Central memory CD4-positive, alpha-beta T cell (primary cell): Measurements from ENCODE around the gene ITGAD.

ENCODE experiments used
- DNase-seq: peaks from one replicate; pipeline ENCODE4 v3.0.0; 2022
- total RNA-seq, 3 experiments: gene quantifications; one replicate each; lab custom pipeline; 2026; lab: John Stamatoyannopoulos, UW

Gene ITGAD
- total RNA-seq = 0 to 0.07 (median 0) reads per million in 3 experiments

- DNase-seq = no peak
These were observed at the start of gene ITGAD for GRCh38 chr16:31393056-31393455. Gene ITGAD, plus strand, starts transcription at chr16:31393335. Its CDS starts 26 bp downstream, at chr16:31393361.

- no peak for DNase-seq
These were observed 48.4 kb upstream of the ITGAD start for GRCh38 chr16:31344712-31345111.

GRCh38 chr16:31347445-31347844 lies 45.7 kb upstream of the ITGAD start:
- DNase-seq = no peak

GRCh38 chr16:31348579-31348978 lies 44.6 kb upstream of the ITGAD start:
- no peak for DNase-seq

DNA sequence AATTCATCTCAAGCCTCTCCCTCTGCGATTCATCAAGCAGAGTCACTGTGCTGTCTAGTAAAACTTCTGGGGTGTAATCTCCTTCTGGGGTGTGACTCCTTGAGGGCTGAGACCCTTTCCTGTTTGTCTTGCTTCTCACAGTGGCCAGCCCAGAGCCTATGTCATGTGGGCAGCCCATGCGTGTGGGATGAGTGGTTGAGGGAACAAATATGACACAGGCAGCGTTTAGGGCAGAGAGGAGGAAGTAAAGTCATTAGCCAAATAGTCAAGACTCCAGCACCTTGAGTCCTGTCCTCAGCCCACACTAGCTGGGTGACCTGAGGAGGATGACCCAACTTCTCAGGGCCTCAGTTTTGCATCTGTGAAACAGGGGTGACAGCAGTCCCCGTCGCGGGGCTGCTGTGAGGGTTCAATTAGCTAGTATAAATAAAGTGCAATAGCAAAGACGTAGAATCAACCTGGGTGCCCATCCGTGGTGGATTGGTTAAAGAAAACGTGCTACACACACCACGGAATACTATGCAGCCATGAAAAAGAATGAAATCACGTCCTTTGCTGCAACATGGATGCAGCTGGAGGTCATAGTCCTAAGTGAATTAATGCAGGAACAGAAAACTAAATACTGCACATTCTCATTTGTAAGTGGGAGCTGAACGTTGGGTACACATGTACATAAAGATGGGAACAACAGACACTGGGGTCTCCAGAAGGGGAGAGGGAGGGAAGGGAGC lies 42.7 kb upstream of the ITGAD start:
- no peak for DNase-seq

DNA sequence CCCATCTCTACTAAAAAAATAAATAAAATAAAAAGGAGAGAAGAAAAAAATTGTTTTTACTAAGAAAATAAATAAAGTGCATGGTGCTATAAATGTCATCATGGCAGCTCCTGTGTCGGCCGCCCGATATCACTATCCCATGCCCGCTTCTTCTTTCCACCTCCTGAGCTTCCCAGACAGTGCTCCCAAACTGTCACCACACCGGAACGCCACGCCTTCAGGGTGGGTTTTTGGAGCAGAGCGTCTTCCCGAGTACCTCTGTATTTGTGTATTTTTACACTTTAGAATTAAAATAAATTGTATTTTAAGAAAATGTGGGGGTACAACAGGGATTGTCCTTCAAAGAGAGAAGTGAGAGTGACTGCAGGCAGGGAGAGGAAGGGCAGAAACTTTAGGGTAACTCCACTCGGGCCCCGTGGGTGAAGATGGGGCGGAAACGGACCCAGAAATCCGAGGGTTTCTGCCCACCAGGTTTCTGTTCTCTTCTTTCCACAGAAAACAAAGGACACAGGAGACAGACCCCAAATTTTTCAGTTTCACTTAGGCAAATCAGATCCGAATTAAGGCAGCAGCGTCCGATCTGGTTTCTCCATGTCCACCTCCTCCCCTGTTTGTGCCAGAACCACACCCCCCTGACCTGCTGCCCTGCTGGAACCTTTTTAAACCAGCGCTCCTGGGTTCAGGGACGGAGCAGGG lies 41.7 kb upstream of the ITGAD start:
- DNase-seq = no peak

- no peak for DNase-seq
These were observed 41.2 kb upstream of the ITGAD start for GRCh38 chr16:31351942-31352325.

DNA sequence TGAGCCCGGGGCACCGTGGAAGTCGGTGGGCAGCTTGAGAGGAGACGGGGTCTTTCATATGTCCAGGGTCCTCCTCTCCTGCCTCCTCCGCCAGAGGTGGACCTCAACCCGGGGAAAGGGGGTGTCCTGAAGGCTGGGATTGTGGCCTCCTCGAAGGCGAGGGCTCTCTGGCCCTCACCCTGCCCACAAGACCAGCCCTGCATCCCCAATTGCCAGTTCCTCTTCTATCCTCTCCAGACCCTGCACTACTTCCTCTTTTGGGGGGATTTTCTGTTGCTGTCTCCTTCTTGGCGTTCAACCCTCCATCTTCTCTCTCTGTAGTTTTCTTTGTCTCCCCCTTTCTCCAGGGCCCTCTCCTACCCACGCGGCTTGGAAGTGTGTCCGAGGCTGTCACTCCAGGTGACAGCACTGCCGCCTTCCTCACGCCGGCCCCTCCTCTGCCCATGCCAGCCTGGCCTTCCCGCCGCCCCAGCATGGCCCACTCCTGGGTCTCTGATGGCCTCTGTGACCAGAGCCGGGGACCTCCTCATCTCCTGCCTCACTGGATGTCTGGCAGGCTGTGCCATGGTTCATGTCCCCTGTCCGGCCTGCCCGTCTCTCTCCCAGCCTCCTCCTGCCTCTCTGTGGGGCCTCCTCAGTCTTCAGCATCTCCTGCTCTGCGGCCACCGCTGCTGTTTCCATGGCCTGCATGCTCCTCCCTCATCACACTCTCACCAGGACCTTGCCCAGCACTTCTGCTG lies 40.6 kb upstream of the ITGAD start:
- no peak for DNase-seq

DNA sequence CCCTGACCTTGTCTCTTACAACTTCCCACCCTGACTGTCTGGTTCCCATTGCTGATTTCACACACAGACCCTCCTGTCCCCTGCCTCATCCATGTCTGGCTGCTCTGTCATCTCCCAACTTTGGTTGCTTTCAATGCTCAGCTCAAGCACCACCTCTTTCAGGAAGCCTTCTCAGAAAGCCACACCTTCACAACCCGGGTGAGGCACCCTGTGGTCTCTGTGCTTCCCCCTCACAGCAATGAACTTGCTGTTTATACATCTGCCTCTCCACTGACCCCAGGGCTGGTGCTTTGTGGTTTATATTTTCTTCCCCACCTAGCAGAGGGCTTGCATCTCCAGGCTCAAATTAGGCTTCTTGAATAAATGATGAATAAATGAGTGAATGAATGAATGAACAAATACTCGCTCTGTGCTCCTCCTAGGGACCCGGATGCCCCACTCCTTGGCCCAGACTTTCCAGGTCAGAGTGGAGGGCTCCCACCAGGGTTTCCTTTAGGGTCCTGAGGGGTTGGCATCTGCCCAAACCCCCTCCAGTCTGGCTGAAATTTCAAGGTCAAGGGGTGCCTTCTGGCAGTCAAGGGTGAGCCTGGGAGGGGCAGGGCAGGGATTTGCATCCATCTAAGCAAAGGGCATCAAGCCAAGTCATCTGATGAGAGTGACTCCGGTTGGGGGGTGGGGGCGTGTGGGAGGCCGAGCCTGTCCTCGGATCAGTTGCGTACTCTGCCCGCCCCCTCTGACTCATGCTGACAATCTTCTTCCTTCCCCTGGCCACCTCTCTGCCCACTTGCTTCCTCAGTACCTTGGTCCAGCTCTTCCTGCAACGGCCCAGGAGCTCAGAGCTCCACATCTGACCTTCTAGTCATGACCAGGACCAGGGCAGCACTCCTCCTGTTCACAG lies 38.5 kb upstream of the ITGAD start, which contains the start of gene ITGAX:
TSS of gene ITGAX (plus strand) at position 783 of the 898 bp plus-strand sequence. CDS start at position 862, 79 bp downstream.
- DNase-seq = no peak

GRCh38 chr16:31355431-31356100 lies 37.6 kb upstream of the ITGAD start:
- DNase-seq = no peak

GRCh38 chr16:31356566-31357323 lies 36.4 kb upstream of the ITGAD start:
- DNase-seq = no peak

- DNase-seq = no peak
These were observed 35.6 kb upstream of the ITGAD start for GRCh38 chr16:31357324-31358109.

DNA sequence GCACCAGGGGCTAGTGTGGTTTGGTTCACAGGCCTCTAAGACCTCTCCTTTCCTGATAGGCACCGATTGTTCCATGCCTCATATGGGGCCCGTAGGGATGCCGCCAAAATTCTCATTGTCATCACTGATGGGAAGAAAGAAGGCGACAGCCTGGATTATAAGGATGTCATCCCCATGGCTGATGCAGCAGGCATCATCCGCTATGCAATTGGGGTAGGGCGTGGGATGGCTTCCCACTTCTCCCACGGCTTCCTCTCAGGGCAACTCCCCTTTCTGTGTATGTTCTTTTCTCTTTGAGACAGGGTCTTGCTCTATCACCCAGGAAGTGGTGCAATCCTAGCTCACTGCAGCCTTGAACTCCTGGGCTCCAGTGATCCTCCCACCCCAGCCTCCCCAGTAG lies 32.9 kb upstream of the ITGAD start:
- DNase-seq = no peak

GRCh38 chr16:31361201-31362110 lies 31.7 kb upstream of the ITGAD start:
- DNase-seq = no peak

DNA sequence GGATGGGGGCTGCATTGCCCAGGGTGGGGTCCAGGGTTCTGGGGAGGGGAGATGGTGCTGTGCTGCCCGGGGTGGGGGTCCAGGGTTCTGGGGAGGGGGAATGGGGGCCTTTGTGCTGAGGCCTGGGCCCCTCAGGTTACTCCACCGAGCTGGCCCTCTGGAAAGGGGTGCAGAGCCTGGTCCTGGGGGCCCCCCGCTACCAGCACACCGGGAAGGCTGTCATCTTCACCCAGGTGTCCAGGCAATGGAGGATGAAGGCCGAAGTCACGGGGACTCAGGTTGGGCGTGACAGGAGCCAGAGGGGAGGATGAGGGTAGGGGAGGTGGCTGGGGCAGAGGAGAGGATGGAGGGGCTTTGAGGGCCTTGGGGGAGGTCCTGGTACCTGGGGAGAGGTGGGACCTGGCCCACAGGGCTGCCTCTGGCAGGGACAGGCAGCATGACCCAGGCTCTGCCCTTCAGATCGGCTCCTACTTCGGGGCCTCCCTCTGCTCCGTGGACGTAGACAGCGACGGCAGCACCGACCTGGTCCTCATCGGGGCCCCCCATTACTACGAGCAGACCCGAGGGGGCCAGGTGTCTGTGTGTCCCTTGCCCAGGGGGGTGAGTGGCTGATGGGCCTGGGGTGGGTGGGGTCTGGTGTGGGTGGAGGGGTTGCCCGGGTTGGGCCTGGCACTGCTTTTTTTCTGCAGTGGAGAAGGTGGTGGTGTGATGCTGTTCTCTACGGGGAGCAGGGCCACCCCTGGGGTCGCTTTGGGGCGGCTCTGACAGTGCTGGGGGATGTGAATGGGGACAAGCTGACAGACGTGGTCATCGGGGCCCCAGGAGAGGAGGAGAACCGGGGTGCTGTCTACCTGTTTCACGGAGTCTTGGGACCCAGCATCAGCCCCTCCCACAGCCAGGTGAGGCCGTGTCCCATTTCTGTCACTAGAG lies 30.4 kb upstream of the ITGAD start:
- no peak for DNase-seq

- no peak for DNase-seq
These were observed 29.4 kb upstream of the ITGAD start for GRCh38 chr16:31363721-31364120.

DNA sequence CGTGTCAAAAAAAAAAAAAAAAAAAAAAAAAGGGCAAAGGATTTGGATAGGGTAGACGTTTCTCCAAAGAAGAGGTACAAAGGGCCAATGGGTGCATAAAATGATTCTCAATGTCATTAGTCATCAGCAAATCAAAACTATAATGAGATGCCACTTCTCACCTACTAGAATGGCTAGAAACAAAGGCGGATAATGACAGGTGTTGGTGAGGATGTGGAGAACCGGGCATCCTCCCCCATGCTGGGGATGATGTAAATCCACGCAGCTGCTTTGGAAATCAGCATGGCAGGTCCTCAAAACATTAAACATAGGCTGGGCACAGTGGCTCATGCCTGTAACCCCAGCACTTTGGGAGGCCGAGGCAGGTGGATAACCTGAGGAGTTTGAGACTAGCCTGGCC lies 28.7 kb upstream of the ITGAD start:
- no peak for DNase-seq
